ENCODE results near the gene CATSPERB. TPM values are rescaled to one million over a fixed set of nuclear protein-coding genes. Genes with fewer than 3 reads are reported as not detected.

Gene CATSPERB
- total RNA-seq, 1 experiment from 2014 or later: 2.1 TPM

GRCh38 chr14:91723501-91723900 lies 8.4 kb downstream of the CATSPERB start:
- Mint-ChIP-seq H3K27ac (ENCODE audit: unreplicated experiment) (no peak overlapping the region), H3K36me3 (ENCODE audit: insufficient read depth, unreplicated experiment) (no peaks in the 10 kb centered on the region), H3K4me3 (ENCODE audit: unreplicated experiment) (no peak overlapping the region), H3K27me3 (ENCODE audit: insufficient read depth, unreplicated experiment) (no peaks in the 10 kb centered on the region), H3K4me1 (ENCODE audit: low read depth, unreplicated experiment) (peaks cover 6% of the 10 kb centered on the region), H3K9me3 (ENCODE audit: unreplicated experiment) (no peaks in the 10 kb centered on the region)
- TF ChIP-seq CTCF (IDR thresholded peaks at IDR 0.05; ENCODE audit: insufficient read depth in 1 of 2, low read depth in 1 of 2, low read length in 1 of 2, severe bottlenecking in 1 of 2, unreplicated experiment in 1 of 2): no peak
- no peak overlapping the region for H3K4me3 ChIP-seq (ENCODE audit: low read depth, low read length)
- DNase-seq: no peak
- no peaks in the 10 kb centered on the region for H3K36me3 ChIP-seq (ENCODE audit: control insufficient read depth, insufficient read depth, low read length)
- no peaks in the 10 kb centered on the region for H3K27me3 ChIP-seq (replicated peaks; ENCODE audit: control insufficient read depth, insufficient read depth, low read length)
- H3K9me3 ChIP-seq: no peaks in the 10 kb centered on the region; the same call in 1 of the 2 replicates
- H3K4me1 ChIP-seq: peaks cover 6% of the 10 kb centered on the region; the same call in 1 of the 2 replicates
- ChIA-PET POLR2A (no interaction called here), CTCF (no interaction called here)
- intact Hi-C loops (cut with micrococcal nuclease; ENCODE audit: unreplicated experiment): loop anchor here (10.0 kb wide), 1 partner anchor 111 kb away; no protein-coding TSS in a partner anchor
- BruUV-seq (replicated peaks): no TSS peak

- intact Hi-C loops (cut with micrococcal nuclease; ENCODE audit: unreplicated experiment): loop anchor here (10.0 kb wide), 1 partner anchor 112 kb away; no protein-coding TSS in a partner anchor
- no peak for TF ChIP-seq CTCF (IDR thresholded peaks at IDR 0.05; ENCODE audit: insufficient read depth in 1 of 2, low read depth in 1 of 2, low read length in 1 of 2, severe bottlenecking in 1 of 2, unreplicated experiment in 1 of 2)
These were observed 9.5 kb downstream of the CATSPERB start for GRCh38 chr14:91722386-91722785.

GRCh38 chr14:91719839-91720238 lies 12.0 kb downstream of the CATSPERB start:
- Mint-ChIP-seq H3K27me3 (ENCODE audit: insufficient read depth, unreplicated experiment) (no peaks in the 10 kb centered on the region), H3K4me3 (ENCODE audit: unreplicated experiment) (no peak overlapping the region), H3K36me3 (ENCODE audit: insufficient read depth, unreplicated experiment) (no peaks in the 10 kb centered on the region), H3K27ac (ENCODE audit: unreplicated experiment) (no peak overlapping the region), H3K4me1 (ENCODE audit: low read depth, unreplicated experiment) (no peaks in the 10 kb centered on the region), H3K9me3 (ENCODE audit: unreplicated experiment) (no peaks in the 10 kb centered on the region)
- Histone ChIP-seq H3K36me3 (ENCODE audit: control insufficient read depth, insufficient read depth, low read length) (no peaks in the 10 kb centered on the region), H3K4me3 (ENCODE audit: low read depth, low read length) (no peak overlapping the region), H3K27me3 (replicated peaks; ENCODE audit: control insufficient read depth, insufficient read depth, low read length) (no peaks in the 10 kb centered on the region), H3K4me1 (no peaks in the 10 kb centered on the region), H3K9me3 (no peaks in the 10 kb centered on the region; the same call in 1 of the 2 replicates)
- ChIA-PET POLR2A (no interaction called here), CTCF (no interaction called here)
- intact Hi-C loops (cut with micrococcal nuclease; ENCODE audit: unreplicated experiment): loop anchor here (5.0 to 10.0 kb wide), 2 partner anchors 115 to 177 kb away; no protein-coding TSS in a partner anchor
- DNase-seq: no peak
- no peak for TF ChIP-seq CTCF (IDR thresholded peaks at IDR 0.05; ENCODE audit: insufficient read depth in 1 of 2, low read depth in 1 of 2, low read length in 1 of 2, severe bottlenecking in 1 of 2, unreplicated experiment in 1 of 2)
- BruUV-seq (replicated peaks): no TSS peak

More at GRCh38 chr14:91722386-91722785, 9.5 kb downstream of the CATSPERB start:
- H3K36me3 ChIP-seq (ENCODE audit: control insufficient read depth, insufficient read depth, low read length): no peaks in the 10 kb centered on the region
- peaks cover 6% of the 10 kb centered on the region for H3K4me1 Mint-ChIP-seq (ENCODE audit: low read depth, unreplicated experiment)
- ChIA-PET CTCF (no interaction called here), POLR2A (no interaction called here)
- no peak overlapping the region for H3K4me3 ChIP-seq (ENCODE audit: low read depth, low read length)
- no peaks in the 10 kb centered on the region for H3K27me3 ChIP-seq (replicated peaks; ENCODE audit: control insufficient read depth, insufficient read depth, low read length)
- no peak overlapping the region for H3K4me3 Mint-ChIP-seq (ENCODE audit: unreplicated experiment)
- DNase-seq: no peak
- H3K27me3 Mint-ChIP-seq (ENCODE audit: insufficient read depth, unreplicated experiment): no peaks in the 10 kb centered on the region
- H3K9me3 ChIP-seq: no peaks in the 10 kb centered on the region; the same call in 1 of the 2 replicates
- no peaks in the 10 kb centered on the region for H3K9me3 Mint-ChIP-seq (ENCODE audit: unreplicated experiment)
- BruUV-seq (replicated peaks): no TSS peak
- H3K4me1 ChIP-seq: peaks cover 6% of the 10 kb centered on the region; the same call in 1 of the 2 replicates
- H3K27ac Mint-ChIP-seq (ENCODE audit: unreplicated experiment): no peak overlapping the region
- H3K36me3 Mint-ChIP-seq (ENCODE audit: insufficient read depth, unreplicated experiment): no peaks in the 10 kb centered on the region

Measured in Caco-2 (cell line).